Measurements from ENCODE around the gene ATXN1. TPM values are rescaled to one million over a fixed set of nuclear protein-coding genes. Genes with fewer than 3 reads are reported as not detected.

Gene ATXN1
- total RNA-seq, 1 donor from 2014 or later: 6.1 TPM

GRCh38 chr6:16420715-16421461, 340.4 kb downstream of the ATXN1 start:
- DNase-seq (ENCODE audit: low read depth): no peak
- no peak overlapping the region for H3K4me3 ChIP-seq (ENCODE audit: low read depth, low read length)
- no peak for TF ChIP-seq CTCF (conservative IDR thresholded peaks at IDR 0.05; ENCODE audit: low read depth, low read length)

- TF ChIP-seq CTCF (conservative IDR thresholded peaks at IDR 0.05; ENCODE audit: low read depth, low read length): no peak
- H3K4me3 ChIP-seq (ENCODE audit: low read depth, low read length): no peak overlapping the region
- no peak for DNase-seq (ENCODE audit: low read depth)
Measured at GRCh38 chr6:16420337-16420714, 340.9 kb downstream of the ATXN1 start.

GRCh38 chr6:16419636-16420336, 341.5 kb downstream of the ATXN1 start:
- TF ChIP-seq CTCF (conservative IDR thresholded peaks at IDR 0.05; ENCODE audit: low read depth, low read length): no peak
- DNase-seq (ENCODE audit: low read depth): no peak
- no peak overlapping the region for H3K4me3 ChIP-seq (ENCODE audit: low read depth, low read length)

- DNase-seq (ENCODE audit: low read depth): no peak
- no peak overlapping the region for H3K4me3 ChIP-seq (ENCODE audit: low read depth, low read length)
- TF ChIP-seq CTCF (conservative IDR thresholded peaks at IDR 0.05; ENCODE audit: low read depth, low read length): no peak
Measured at GRCh38 chr6:16418151-16418550, 343.1 kb downstream of the ATXN1 start.

- no peak overlapping the region for H3K4me3 ChIP-seq (ENCODE audit: low read depth, low read length)
- no peak for TF ChIP-seq CTCF (conservative IDR thresholded peaks at IDR 0.05; ENCODE audit: low read depth, low read length)
- DNase-seq (ENCODE audit: low read depth): no peak
Measured at GRCh38 chr6:16415677-16416076, 345.6 kb downstream of the ATXN1 start.

GRCh38 chr6:16414205-16414604, 347.1 kb downstream of the ATXN1 start:
- no peak for TF ChIP-seq CTCF (conservative IDR thresholded peaks at IDR 0.05; ENCODE audit: low read depth, low read length)
- DNase-seq (ENCODE audit: low read depth): no peak
- H3K4me3 ChIP-seq (ENCODE audit: low read depth, low read length): no peak overlapping the region

Data from epithelial cell of proximal tubule (primary cell).